ENCODE data around the gene TMEM183A. TPM values are rescaled to one million over a fixed set of nuclear protein-coding genes. Genes with fewer than 3 reads are reported as not detected.

Gene TMEM183A
- total RNA-seq, 2 donors from 2014 or later, result 80.2 to 88.2 TPM

- no peak overlapping the region for H3K4me3 ChIP-seq
- no peaks in the 10 kb centered on the region for H3K36me3 ChIP-seq
- no peaks in the 10 kb centered on the region for H3K27me3 ChIP-seq (replicated peaks; ENCODE audit: insufficient read depth)
- no peak for DNase-seq (ENCODE audit: low spot score)
- TF ChIP-seq POLR2A (IDR thresholded peaks at IDR 0.05) (no peak), CTCF (IDR thresholded peaks at IDR 0.05) (no peak), POLR2AphosphoS5 (IDR thresholded peaks at IDR 0.05) (no peak)
- no peaks in the 10 kb centered on the region for H3K9me3 ChIP-seq
- no peaks in the 10 kb centered on the region for H3K4me1 ChIP-seq (replicated peaks)
- WGBS, result 22% methylated on average over 9 of the region's 9 CpGs
- intact Hi-C loops (cut with DNase I), result loop anchor here (2.0 to 5.0 kb wide), 2 partner anchors 81 to 234 kb away; no protein-coding TSS in a partner anchor
- no peak overlapping the region for H3K27ac ChIP-seq
Observed at GRCh38 chr1:203038217-203038741, 31.1 kb downstream of the TMEM183A start.

- no peak overlapping the region for H3K27ac ChIP-seq
- DNase-seq (ENCODE audit: low spot score), result peak; percentile 66
- H3K4me1 ChIP-seq (replicated peaks), result no peaks in the 10 kb centered on the region
- H3K9me3 ChIP-seq, result no peaks in the 10 kb centered on the region
- no peak overlapping the region for H3K4me3 ChIP-seq
- no peaks in the 10 kb centered on the region for H3K36me3 ChIP-seq
- no peak for TF ChIP-seq POLR2A (IDR thresholded peaks at IDR 0.05)
- TF ChIP-seq CTCF (IDR thresholded peaks at IDR 0.05), result peak; percentile 67 to 90 (median 80)
- TF ChIP-seq POLR2AphosphoS5 (IDR thresholded peaks at IDR 0.05), result peak; percentile 19
- intact Hi-C loops (cut with DNase I), result loop anchor here (1.0 to 5.0 kb wide), 3 partner anchors 80 to 233 kb away; no protein-coding TSS in a partner anchor
- WGBS, result 58% methylated on average over 21 of the region's 22 CpGs
- H3K27me3 ChIP-seq (replicated peaks; ENCODE audit: insufficient read depth), result peaks cover 2% of the 10 kb centered on the region
Observed at GRCh38 chr1:203038891-203039608, 31.9 kb downstream of the TMEM183A start.

GRCh38 chr1:203039609-203040512 lies 32.7 kb downstream of the TMEM183A start:
- intact Hi-C loops (cut with DNase I), result loop anchor here (1.0 to 5.0 kb wide), 4 partner anchors 79 to 232 kb away; no protein-coding TSS in a partner anchor
- H3K4me3 ChIP-seq, result no peak overlapping the region
- 60% methylated on average over 11 of the region's 11 CpGs for WGBS

More at GRCh38 chr1:203039609-203040512, 32.7 kb downstream of the TMEM183A start:
- Histone ChIP-seq H3K27ac (no peak overlapping the region), H3K36me3 (no peaks in the 10 kb centered on the region), H3K27me3 (replicated peaks; ENCODE audit: insufficient read depth) (peaks cover 2% of the 10 kb centered on the region), H3K4me1 (replicated peaks) (no peaks in the 10 kb centered on the region), H3K9me3 (no peaks in the 10 kb centered on the region)
- TF ChIP-seq POLR2AphosphoS5 (IDR thresholded peaks at IDR 0.05), result no peak
- TF ChIP-seq CTCF (IDR thresholded peaks at IDR 0.05), result no peak
- TF ChIP-seq POLR2A (IDR thresholded peaks at IDR 0.05), result no peak
- no peak for DNase-seq (ENCODE audit: low spot score)

All from prostate gland (tissue), 2 donors.